CD14-positive monocyte (primary cell): Measurements from ENCODE around the gene SERPINB13. TPM values are rescaled to one million over a fixed set of nuclear protein-coding genes. Genes with fewer than 3 reads are reported as not detected.

Experiments used
- DNase-seq, 3 donors: peaks; one replicate each; pipeline ENCODE4 v3.0.0-alpha.2; 2011 to 2022
- H2AFZ ChIP-seq: 2 replicates; pipeline ENCODE4 v1.6.0; 2012; ENCODE audit warnings: mild to moderate bottlenecking, low read depth, low read length, inconsistent platforms; ENCODE audit not compliant: insufficient read depth, poor library complexity, severe bottlenecking
- H3K27ac ChIP-seq, 2 donors: 1 replicate in 1 of 2; 2 replicates in 1 of 2; pipeline ENCODE4 v1.5.1; 2012 to 2013; ENCODE audit warnings: low read length in 2 of 2, control low read depth in 1 of 2, inconsistent platforms in 1 of 2, low read depth in 1 of 2, mild to moderate bottlenecking in 1 of 2
- H3K27me3 ChIP-seq, 2 donors: one replicate each; pipeline versions ENCODE4 v1.6.0 to v1.6.1; 2011 to 2013; ENCODE audit warnings: low read length in 2 of 2; ENCODE audit not compliant: control insufficient read depth in 2 of 2, insufficient read depth in 2 of 2
- H3K36me3 ChIP-seq, 2 donors: replicated peaks in 1 of 2; 1 replicate in 1 of 2; 2 replicates in 1 of 2; pipeline versions ENCODE4 v1.5.1 to v1.6.1; 2012 to 2013; ENCODE audit warnings: low read length in 2 of 2, control low read depth in 1 of 2, inconsistent platforms in 1 of 2, mild to moderate bottlenecking in 1 of 2; ENCODE audit not compliant: insufficient read depth in 2 of 2, control insufficient read depth in 1 of 2
- H3K4me1 ChIP-seq, 2 donors: 1 replicate in 1 of 2; 2 replicates in 1 of 2; pipeline versions ENCODE4 v1.5.1 to v1.6.1; 2012 to 2013; ENCODE audit warnings: low read length in 2 of 2, control low read depth in 1 of 2, inconsistent platforms in 1 of 2, mild to moderate bottlenecking in 1 of 2, moderate library complexity in 1 of 2; ENCODE audit not compliant: insufficient read depth in 2 of 2, control insufficient read depth in 1 of 2
- H3K4me2 ChIP-seq: replicated peaks from 2 replicates; pipeline ENCODE3; 2012; ENCODE audit warnings: low read length, moderate library complexity, mild to moderate bottlenecking; ENCODE audit not compliant: poor library complexity, severe bottlenecking; ENCODE audit errors: extremely low read depth
- H3K4me3 ChIP-seq, 3 experiments: fragments of 200-600 bp in 1 of 3; sonication (generic) in 1 of 3; replicated peaks in 1 of 3; 1 replicate in 2 of 3; 2 replicates in 1 of 3; pipeline ENCODE4 v1.5.1; 2011 to 2013; ENCODE audit warnings: low read length in 3 of 3, mild to moderate bottlenecking in 3 of 3, control low read depth in 2 of 3, low read depth in 2 of 3, inconsistent platforms in 1 of 3, moderate library complexity in 1 of 3
- H3K79me2 ChIP-seq: 2 replicates; pipeline ENCODE4 v1.6.0; 2012; ENCODE audit warnings: mild to moderate bottlenecking, control low read depth, inconsistent platforms, low read length, moderate library complexity; ENCODE audit not compliant: insufficient read depth
- H3K9ac ChIP-seq: 2 replicates; pipeline ENCODE4 v1.6.0; 2017; ENCODE audit warnings: low read length, mild to moderate bottlenecking; ENCODE audit not compliant: insufficient read depth, poor library complexity, severe bottlenecking
- H3K9me3 ChIP-seq, 2 donors: replicated peaks in 1 of 2; 1 replicate in 1 of 2; 2 replicates in 1 of 2; pipeline versions ENCODE4 v1.5.1 to v1.6.1; 2012 to 2013; ENCODE audit warnings: low read length in 2 of 2, control low read depth in 1 of 2; ENCODE audit not compliant: control insufficient read depth in 1 of 2, insufficient read depth in 1 of 2
- H4K20me1 ChIP-seq: 2 replicates; pipeline ENCODE4 v1.6.0; 2012; ENCODE audit warnings: mild to moderate bottlenecking, low read length, control low read depth, moderate library complexity; ENCODE audit not compliant: insufficient read depth
- H3K27ac Mint-ChIP-seq, 7 donors: one replicate each; pipeline ENCODE4 v1.8.0; 2020; ENCODE audit warnings: mild to moderate bottlenecking in 7 of 7, mixed read lengths in 7 of 7, moderate library complexity in 6 of 7, inconsistent platforms in 2 of 7
- H3K27me3 Mint-ChIP-seq, 3 donors: one replicate each; pipeline ENCODE4 v1.8.0; 2021 to 2022; ENCODE audit warnings: low read depth in 3 of 3, mild to moderate bottlenecking in 3 of 3, mixed read lengths in 3 of 3, moderate library complexity in 3 of 3, inconsistent platforms in 1 of 3
- H3K36me3 Mint-ChIP-seq, 2 donors: one replicate each; pipeline ENCODE4 v1.8.0; 2020; ENCODE audit warnings: mixed read lengths in 2 of 2, inconsistent platforms in 1 of 2, mild to moderate bottlenecking in 1 of 2
- H3K4me1 Mint-ChIP-seq: one replicate; pipeline ENCODE4 v1.8.0; 2020; ENCODE audit warnings: mild to moderate bottlenecking, mixed read lengths
- H3K4me3 Mint-ChIP-seq, 2 donors: one replicate each; pipeline ENCODE4 v1.8.0; 2020; ENCODE audit warnings: mild to moderate bottlenecking in 2 of 2, mixed read lengths in 2 of 2, moderate library complexity in 1 of 2
- H3K9me3 Mint-ChIP-seq, 7 donors: one replicate each; pipeline ENCODE4 v1.8.0; 2020 to 2022; ENCODE audit warnings: mixed read lengths in 7 of 7, mild to moderate bottlenecking in 6 of 7, moderate library complexity in 6 of 7, inconsistent platforms in 2 of 7
- WGBS: methylation state at CpG from one replicate; pipeline ENCODE4 v1.1.5; 2013; ENCODE audit warnings: missing lambda C conversion rate; ENCODE audit not compliant: insufficient coverage; 5-methylcytosine and 5-hydroxymethylcytosine counted together
- intact Hi-C, 2 donors: fragments of 100-400 bp; cut with micrococcal nuclease; formaldehyde crosslinking; loops; one replicate each; pipeline versions ENCODE4 v1.15.0 to v1.15.1; 2023
- polyA minus RNA-seq: library from RNA; depleted of rRNA, polyadenylated mRNA; stranded (reverse); fragments of >200 nt; gene quantifications from 2 replicates; pipeline ENCODE4 v1.2.3, GENCODE V29; 2012
- polyA plus RNA-seq, 3 donors: library from polyadenylated mRNA; depleted of rRNA in 1 of 3; unstranded in 2 of 3; stranded (reverse) in 1 of 3; fragments of 300-500 nt in 2 of 3; fragments of >200 nt in 1 of 3; fragmentation: Illumina TruSeq in 2 of 3; gene quantifications; 1 replicate in 2 of 3; 2 replicates in 1 of 3; pipeline ENCODE4 v1.2.3, GENCODE V29; 2012 to 2021
- total RNA-seq, 12 experiments: library from RNA in 1 of 12; stranded (reverse) in 1 of 12; fragments of 120-200 nt in 1 of 12; gene quantifications; one replicate each; pipeline ENCODE4 v1.2.4 and lab custom pipeline; 2013 to 2026; ENCODE audit warnings: mixed read lengths in 6 of 12, inconsistent platforms in 1 of 12
- TF ChIP-seq, protein P1 (sequence below): fragments of 200-600 bp; IDR thresholded peaks from one replicate; pipeline ENCODE4 v1.8.0; 2022; ENCODE audit warnings: antibody characterized with exemption, mild to moderate bottlenecking

Gene SERPINB13, protein sequence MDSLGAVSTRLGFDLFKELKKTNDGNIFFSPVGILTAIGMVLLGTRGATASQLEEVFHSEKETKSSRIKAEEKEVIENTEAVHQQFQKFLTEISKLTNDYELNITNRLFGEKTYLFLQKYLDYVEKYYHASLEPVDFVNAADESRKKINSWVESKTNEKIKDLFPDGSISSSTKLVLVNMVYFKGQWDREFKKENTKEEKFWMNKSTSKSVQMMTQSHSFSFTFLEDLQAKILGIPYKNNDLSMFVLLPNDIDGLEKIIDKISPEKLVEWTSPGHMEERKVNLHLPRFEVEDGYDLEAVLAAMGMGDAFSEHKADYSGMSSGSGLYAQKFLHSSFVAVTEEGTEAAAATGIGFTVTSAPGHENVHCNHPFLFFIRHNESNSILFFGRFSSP
- total RNA-seq (2013): not detected
- not detected for polyA plus RNA-seq
- not detected in 2 replicates for polyA minus RNA-seq
- 0 to 3.1 (median 0.12) reads per million in 11 experiments for total RNA-seq (lab: John Stamatoyannopoulos, UW)

DNA sequence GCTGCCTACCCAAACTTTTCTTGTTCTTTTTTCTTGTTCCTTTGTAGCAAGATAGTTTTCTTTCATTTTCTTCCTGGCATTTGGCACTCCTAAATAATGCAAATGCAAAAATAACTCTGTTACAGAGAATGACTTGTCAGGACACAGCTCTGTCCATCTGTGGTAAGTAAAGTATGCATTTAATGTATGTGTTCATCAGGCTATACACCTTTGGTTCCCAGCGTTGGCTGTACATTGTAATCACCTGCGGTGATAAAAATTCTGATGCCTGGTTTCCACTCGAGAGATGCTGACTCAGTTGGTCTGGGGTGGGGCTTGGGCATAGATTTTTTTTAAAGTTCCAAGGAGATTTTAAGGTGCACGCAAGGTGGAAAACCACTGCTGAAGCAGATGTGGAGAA, at the start of gene SERPINB13:
Gene SERPINB13, plus strand, starts transcription at position 378 of the 400 bp plus-strand sequence. CDS start 1,325 bp downstream, outside the sequence.
- Histone ChIP-seq H3K27me3 (no peaks in the 10 kb centered on the region), H3K79me2 (no peaks in the 10 kb centered on the region), H3K9me3 (no peaks in the 10 kb centered on the region), H3K9ac (no peak within 1 kb of the TSS), H4K20me1 (no peaks in the 10 kb centered on the region), H3K36me3 (no peaks in the 10 kb centered on the region), H3K4me2 (no peak within 1 kb of the TSS), H3K4me1 (peaks cover 44 to 48% of the 10 kb centered on the region in 2 donors), H3K4me3 (no peak within 1 kb of the TSS), H3K27ac (no peak within 1 kb of the TSS), H2AFZ (no peak within 1 kb of the TSS)
- H3K9me3 Mint-ChIP-seq: peaks cover 3 to 12% (median 7%) of the 10 kb centered on the region in 7 donors
- TF ChIP-seq, protein P1, sequence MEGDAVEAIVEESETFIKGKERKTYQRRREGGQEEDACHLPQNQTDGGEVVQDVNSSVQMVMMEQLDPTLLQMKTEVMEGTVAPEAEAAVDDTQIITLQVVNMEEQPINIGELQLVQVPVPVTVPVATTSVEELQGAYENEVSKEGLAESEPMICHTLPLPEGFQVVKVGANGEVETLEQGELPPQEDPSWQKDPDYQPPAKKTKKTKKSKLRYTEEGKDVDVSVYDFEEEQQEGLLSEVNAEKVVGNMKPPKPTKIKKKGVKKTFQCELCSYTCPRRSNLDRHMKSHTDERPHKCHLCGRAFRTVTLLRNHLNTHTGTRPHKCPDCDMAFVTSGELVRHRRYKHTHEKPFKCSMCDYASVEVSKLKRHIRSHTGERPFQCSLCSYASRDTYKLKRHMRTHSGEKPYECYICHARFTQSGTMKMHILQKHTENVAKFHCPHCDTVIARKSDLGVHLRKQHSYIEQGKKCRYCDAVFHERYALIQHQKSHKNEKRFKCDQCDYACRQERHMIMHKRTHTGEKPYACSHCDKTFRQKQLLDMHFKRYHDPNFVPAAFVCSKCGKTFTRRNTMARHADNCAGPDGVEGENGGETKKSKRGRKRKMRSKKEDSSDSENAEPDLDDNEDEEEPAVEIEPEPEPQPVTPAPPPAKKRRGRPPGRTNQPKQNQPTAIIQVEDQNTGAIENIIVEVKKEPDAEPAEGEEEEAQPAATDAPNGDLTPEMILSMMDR: no peak
- no peak for DNase-seq
- H3K27ac Mint-ChIP-seq: no peak within 1 kb of the TSS
- no peak within 1 kb of the TSS for H3K4me3 Mint-ChIP-seq
- WGBS: 95% methylated on average over 4 of the region's 4 CpGs
- H3K4me1 Mint-ChIP-seq: peaks cover 47% of the 10 kb centered on the region
- intact Hi-C loops: no loop called here
- peaks cover 0 to 1% of the 10 kb centered on the region in 2 donors for H3K36me3 Mint-ChIP-seq
- no peaks in the 10 kb centered on the region for H3K27me3 Mint-ChIP-seq

DNA sequence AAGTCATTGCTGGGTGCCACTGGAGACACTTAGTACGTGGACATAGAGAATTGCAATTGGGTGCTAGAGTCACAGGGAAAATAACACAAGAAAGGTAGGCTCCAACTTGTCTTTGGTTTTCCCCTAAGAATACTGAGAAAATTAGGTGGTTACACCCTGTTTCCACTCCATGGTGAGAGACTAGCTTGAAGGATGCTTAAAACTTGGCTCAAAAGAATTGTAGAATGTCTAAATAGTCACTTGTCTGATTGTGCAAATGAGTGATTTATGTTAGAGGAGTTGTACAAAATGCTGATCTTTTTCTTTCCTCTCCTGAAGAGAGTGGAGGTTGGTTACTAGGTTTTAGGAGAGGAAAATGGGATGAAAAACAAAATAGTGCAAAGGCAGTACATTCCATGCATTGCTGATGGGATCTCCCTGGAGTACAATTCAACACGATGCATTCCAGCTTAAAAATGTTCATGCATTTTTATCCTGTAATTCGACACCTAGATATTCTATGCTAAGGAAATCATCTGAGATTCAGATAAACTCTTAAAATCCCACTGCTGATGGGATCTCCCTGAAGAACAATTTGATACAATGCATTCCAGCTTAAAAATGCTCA, 47.1 kb upstream of the SERPINB13 start:
- Mint-ChIP-seq H3K27me3 (peaks cover 1 to 7% (median 1%) of the 10 kb centered on the region in 3 donors), H3K4me1 (no peaks in the 10 kb centered on the region), H3K4me3 (no peak overlapping the region), H3K36me3 (no peaks in the 10 kb centered on the region), H3K27ac (no peak overlapping the region), H3K9me3 (no peaks in the 10 kb centered on the region)
- no peak overlapping the region for H3K4me2 ChIP-seq
- H3K79me2 ChIP-seq: no peaks in the 10 kb centered on the region
- no peak overlapping the region for H3K4me3 ChIP-seq
- DNase-seq: no peak
- no peaks in the 10 kb centered on the region for H4K20me1 ChIP-seq
- no peak overlapping the region for H3K9ac ChIP-seq
- TF ChIP-seq, protein P1: no peak
- no peak overlapping the region for H2AFZ ChIP-seq
- 86% methylated on average over 3 of the region's 3 CpGs for WGBS
- intact Hi-C loops: no loop called here
- no peaks in the 10 kb centered on the region for H3K27me3 ChIP-seq
- H3K27ac ChIP-seq: no peak overlapping the region
- H3K36me3 ChIP-seq: no peaks in the 10 kb centered on the region
- no peaks in the 10 kb centered on the region for H3K4me1 ChIP-seq
- H3K9me3 ChIP-seq: no peaks in the 10 kb centered on the region
